Activated T-helper 1 cell treated with anti-CD3 and anti-CD28 coated beads, Interleukin-2, amount 50 U/mL, for 16 hours (primary cell): Measurements from ENCODE around the gene MYLK.
"Not testable (repeated sequence)": the region's sequence is repeated elsewhere in the genome, so short reads cannot be mapped to it uniquely, and the experiment has no call there.

Experiments used
- DNase-seq, 2 donors: peaks; one replicate each; pipeline ENCODE4 v3.0.0-alpha.2; 2020; ENCODE audit warnings: low read depth in 1 of 2, low spot score in 1 of 2

The MYLK gene

DNA sequence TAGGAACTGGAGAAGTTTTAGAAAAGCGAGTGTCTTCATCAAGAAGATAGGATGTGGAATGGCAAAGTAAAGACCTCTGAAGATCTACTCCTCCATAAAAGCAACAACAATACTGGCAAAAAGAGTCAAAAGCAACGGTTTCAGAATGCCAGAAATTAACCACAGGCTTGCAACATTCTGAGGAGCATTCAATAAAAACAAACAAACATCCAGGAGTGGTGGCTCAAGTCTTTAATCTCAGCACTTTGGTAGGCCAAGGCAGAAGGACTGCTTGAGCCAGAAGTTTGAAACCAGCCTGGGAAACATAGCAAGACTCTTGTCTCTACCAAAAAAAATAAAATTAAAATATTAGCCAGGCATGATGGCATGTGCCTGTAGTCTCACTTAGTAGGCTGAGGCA is 156.1 kb downstream of the MYLK start:
- no peak for DNase-seq

GRCh38 chr3:123725652-123726400 is 158.3 kb downstream of the MYLK start:
- no peak for DNase-seq

DNA sequence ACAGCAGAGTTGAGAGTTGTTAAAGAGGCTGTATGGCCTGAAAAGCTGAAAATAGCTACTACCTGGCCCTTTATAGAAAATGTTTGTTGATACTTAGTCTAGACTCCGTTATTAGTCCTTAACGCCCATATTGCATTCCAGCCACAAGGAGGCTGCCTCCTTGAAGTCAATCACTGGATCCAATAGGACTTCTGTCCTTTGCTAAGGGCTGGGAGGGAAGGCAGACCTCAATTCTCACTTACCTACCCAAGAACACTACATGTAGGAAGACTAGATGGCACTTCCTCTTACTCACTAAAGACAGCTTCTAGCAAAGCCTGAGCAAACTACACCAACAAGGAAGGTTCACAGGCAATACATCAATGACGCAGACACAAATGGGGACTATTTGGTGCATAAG is 159.8 kb downstream of the MYLK start:
- DNase-seq: no peak

GRCh38 chr3:123723522-123724168 is 160.5 kb downstream of the MYLK start:
- DNase-seq: peak in 1 of 2 donors; percentile 5

DNA sequence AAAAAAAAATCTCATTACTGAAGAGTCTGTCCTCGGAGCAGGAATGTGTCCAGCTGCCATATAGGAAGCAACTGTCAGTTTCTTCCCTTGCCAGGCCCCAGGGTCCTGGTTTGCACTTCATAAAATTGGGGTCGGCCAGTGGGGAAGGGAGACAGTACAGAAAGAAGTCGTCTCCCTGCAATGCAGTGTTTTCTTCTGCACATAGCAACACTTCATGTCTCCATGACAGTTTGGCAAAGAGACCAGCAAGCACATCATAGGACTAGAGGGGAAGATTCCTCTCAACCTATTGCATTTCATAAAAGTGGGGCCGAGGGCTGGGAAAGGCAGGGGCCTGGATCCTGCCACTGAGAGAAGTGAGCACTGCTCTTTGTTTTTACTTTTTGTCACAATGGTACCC is 161.1 kb downstream of the MYLK start:
- no peak for DNase-seq

GRCh38 chr3:123722456-123722855 is 161.7 kb downstream of the MYLK start:
- no peak for DNase-seq

GRCh38 chr3:123722021-123722420 is 162.1 kb downstream of the MYLK start:
- no peak for DNase-seq

DNA sequence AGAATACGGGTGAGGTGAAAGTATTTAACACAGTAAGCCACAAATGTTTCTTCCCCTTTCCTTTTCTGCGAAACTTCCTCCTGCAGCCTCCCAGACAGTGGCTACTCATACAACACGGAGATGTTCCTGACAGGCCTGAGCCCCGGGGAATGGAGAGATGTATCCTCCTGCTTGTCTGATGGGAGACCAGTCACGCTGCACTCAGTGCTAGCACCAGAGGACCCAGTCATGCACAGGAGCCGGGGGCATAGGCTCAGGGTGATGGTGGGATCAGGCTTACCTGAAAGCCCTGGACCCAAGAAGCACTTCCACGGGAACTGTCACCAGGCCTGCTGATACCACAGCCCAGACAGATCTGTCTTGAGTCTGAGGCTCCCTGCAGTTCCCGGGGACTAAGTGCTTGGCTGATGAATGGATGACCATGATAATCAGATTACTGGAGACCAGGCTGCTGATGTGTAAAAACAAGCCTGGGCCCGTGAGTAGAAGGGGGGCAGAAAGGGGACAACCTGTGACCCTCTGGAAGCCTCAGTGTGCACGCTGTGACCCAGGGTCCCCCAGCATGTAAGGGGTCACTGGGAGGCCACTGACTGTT is 162.9 kb downstream of the MYLK start:
- DNase-seq: not testable (repeated sequence)

- DNase-seq: no peak
These were observed 163.5 kb downstream of the MYLK start for GRCh38 chr3:123720638-123721037.

GRCh38 chr3:123719862-123720453 is 164.2 kb downstream of the MYLK start:
- DNase-seq: no peak

DNA sequence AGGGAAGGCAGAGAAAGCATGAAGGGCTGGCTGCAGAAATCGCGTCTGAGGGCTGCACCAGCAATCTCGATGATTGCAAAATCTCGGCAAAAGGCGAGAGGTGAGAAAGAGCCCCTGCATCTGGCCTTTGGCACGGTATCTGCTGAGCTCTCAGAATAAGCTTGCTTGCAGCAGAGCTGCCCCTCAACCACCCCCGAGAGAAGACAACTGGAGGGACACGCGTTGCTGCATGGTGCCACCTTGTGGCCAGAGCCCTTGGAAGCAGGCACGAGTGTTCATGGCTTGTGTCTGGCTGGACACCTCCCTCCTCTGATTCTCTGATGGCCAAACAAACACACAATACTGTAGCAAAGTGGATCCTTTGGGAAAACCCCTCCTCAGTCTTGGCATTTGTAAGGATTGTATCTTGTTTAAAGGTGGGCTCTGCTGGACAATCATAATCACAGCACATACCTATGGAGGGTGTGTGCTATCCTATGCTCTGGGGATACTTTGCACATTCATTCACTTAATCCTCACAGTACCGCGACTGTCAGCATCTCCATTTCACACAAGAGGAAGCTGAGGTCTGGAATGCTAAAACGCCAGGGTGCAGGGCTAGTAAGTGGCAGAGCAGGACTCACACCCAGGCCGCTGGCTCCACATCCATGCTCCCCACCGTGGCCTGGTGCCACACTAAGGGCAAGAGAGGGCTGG is 164.9 kb downstream of the MYLK start:
- DNase-seq: not testable (repeated sequence)

GRCh38 chr3:123718108-123718507 is 166.0 kb downstream of the MYLK start:
- DNase-seq: no peak

GRCh38 chr3:123717451-123717850 is 166.7 kb downstream of the MYLK start:
- DNase-seq: not testable (repeated sequence)

DNA sequence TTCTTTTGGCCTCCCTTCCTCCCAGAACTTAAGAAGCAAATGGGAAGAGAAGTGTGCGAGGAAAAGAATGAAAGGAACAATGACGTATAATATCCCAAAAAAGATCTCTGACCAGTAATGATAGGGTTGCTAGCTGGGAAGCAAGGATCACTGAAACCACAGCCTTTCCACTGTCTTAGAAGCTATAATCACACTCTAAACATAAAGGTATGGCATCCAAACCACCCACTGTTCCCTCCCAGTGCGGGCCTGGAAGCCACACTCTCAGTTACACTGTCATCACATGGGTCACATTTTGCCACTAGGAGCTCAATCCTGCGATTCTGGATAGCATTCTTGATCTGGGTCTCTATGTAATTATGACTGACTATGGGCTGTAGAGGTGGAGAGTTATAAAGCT is 167.7 kb downstream of the MYLK start:
- no peak for DNase-seq

DNA sequence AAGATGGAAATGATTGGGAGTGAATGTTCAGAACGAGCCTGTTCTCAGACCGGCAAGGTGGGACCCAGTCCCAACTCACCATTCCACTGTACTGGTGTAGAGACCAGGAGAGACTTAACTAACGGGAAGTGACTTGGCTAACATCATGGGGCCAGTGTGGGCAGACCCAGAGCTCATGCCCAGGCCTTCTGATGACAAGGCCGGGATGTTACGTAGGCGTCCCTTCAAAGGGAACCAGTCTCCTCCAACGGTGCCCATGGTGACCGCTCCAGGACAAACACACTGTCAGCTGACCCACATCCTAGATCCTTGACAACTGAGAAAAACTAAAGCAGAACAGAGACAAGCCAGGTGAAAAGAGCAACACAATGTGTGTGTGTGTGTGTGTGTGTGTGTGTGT is 170.9 kb downstream of the MYLK start:
- no peak for DNase-seq

GRCh38 chr3:123712077-123712860 is 171.9 kb downstream of the MYLK start:
- no peak for DNase-seq

- DNase-seq: no peak
These were observed 172.8 kb downstream of the MYLK start for GRCh38 chr3:123711356-123711755.

- DNase-seq: no peak
These were observed 175.6 kb downstream of the MYLK start for GRCh38 chr3:123708531-123708930.

- DNase-seq: not testable (repeated sequence)
These were observed 176.5 kb downstream of the MYLK start for GRCh38 chr3:123707641-123708040.

DNA sequence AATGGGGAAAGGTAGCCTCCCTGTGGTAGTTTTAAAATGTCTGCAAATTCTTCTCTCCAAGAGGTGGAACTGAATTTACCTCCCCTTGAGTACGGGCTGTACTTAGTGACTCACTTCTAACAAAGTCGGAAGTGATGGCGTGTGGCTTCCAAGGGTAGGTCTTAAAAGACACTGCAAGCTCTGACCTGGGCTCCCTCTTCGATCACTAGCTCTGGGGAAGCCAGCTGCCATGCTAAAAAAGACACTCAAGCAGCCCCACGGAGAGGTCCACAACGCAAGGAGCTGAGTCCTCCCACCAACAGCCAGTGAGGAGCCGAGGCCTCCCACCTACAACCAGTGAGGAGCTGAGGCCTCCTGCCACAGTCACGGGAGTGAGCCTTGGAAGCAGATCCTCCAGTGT is 177.3 kb downstream of the MYLK start:
- DNase-seq: no peak
